ENCODE data around the gene SPAG5. TPM values are rescaled to one million over a fixed set of nuclear protein-coding genes. Genes with fewer than 3 reads are reported as not detected.

SPAG5 gene
- total RNA-seq, 1 donor from 2014 or later: 1.0 TPM

DNA sequence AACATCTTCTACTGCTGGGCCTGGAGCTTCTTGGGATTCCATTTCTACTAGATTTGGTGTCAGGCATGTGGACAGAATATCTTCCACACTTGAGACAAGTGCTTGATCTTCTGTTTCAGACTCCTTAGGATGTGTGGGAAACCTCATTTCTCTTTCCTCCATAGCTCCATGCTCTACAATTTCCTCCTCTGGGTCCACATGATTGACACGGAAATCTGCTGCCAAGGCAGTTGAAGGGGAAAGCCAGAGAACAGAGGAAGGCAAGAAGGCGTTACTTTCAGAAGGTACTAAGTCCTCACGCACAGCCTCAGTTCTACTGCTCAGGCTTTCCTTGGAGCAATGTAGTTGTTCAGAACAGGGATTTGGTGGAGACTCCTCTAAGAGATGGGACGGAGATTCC lies 6.6 kb downstream of the SPAG5 start:
- Histone ChIP-seq H3K4me1 (no peaks in the 10 kb centered on the region), H3K9me3 (replicated peaks) (no peaks in the 10 kb centered on the region), H3K27me3 (ENCODE audit: low read depth) (no peaks in the 10 kb centered on the region), H3K27ac (replicated peaks) (no peak overlapping the region), H3K4me3 (no peak overlapping the region), H3K36me3 (no peaks in the 10 kb centered on the region)
- DNase-seq: no peak
- TF ChIP-seq, protein P1, sequence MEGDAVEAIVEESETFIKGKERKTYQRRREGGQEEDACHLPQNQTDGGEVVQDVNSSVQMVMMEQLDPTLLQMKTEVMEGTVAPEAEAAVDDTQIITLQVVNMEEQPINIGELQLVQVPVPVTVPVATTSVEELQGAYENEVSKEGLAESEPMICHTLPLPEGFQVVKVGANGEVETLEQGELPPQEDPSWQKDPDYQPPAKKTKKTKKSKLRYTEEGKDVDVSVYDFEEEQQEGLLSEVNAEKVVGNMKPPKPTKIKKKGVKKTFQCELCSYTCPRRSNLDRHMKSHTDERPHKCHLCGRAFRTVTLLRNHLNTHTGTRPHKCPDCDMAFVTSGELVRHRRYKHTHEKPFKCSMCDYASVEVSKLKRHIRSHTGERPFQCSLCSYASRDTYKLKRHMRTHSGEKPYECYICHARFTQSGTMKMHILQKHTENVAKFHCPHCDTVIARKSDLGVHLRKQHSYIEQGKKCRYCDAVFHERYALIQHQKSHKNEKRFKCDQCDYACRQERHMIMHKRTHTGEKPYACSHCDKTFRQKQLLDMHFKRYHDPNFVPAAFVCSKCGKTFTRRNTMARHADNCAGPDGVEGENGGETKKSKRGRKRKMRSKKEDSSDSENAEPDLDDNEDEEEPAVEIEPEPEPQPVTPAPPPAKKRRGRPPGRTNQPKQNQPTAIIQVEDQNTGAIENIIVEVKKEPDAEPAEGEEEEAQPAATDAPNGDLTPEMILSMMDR (IDR thresholded peaks at IDR 0.05; ENCODE audit: borderline replicate concordance): no peak
- intact Hi-C loops (cut with micrococcal nuclease): no loop called here

DNA sequence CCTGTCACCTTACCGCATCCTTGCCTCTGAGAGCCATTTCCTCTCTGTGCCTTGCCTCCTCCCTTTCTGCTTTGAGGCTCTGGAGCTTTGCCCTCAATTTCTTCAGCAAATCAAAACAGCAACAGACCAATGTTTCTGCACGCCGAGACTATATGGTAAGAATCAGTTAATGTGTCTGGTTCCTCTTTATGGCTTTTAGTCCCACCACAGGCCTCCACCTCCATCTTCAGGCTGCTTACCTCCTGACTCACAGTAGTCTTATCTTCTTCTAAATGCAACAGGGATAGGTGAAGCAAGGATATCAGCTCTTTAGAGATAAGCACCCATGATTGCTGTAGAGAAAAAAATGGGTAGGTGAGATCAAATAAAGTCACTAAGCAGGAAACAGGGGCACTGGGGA lies 13.0 kb downstream of the SPAG5 start:
- no peak for DNase-seq
- H3K36me3 ChIP-seq: no peaks in the 10 kb centered on the region
- no peaks in the 10 kb centered on the region for H3K9me3 ChIP-seq (replicated peaks)
- H3K4me3 ChIP-seq: no peak overlapping the region
- no peak overlapping the region for H3K27ac ChIP-seq (replicated peaks)
- no peaks in the 10 kb centered on the region for H3K27me3 ChIP-seq (ENCODE audit: low read depth)
- TF ChIP-seq, protein P1 (IDR thresholded peaks at IDR 0.05; ENCODE audit: borderline replicate concordance): no peak
- no peaks in the 10 kb centered on the region for H3K4me1 ChIP-seq
- intact Hi-C loops (cut with micrococcal nuclease): no loop called here

DNA sequence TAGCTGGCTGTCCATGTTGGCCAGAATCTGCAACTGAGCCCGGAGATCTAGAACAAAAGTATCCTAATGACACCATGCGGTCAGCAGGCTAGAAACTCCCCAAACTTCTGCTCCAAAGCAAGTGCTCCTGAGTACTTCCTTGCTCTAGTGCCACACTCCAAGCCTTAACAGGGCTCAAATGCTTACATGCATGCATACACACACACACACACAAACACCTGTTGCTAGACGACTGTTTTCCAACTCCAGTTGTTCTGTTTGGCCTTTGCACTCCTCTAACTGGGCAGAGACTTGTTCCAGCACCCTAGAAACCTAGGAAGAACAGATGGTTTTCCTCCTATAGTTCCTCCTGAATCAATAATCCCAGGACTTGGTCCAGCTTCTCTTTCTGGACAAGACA lies 14.4 kb downstream of the SPAG5 start:
- H3K4me1 ChIP-seq: no peaks in the 10 kb centered on the region
- H3K36me3 ChIP-seq: no peaks in the 10 kb centered on the region
- intact Hi-C loops (cut with micrococcal nuclease): no loop called here
- no peak overlapping the region for H3K27ac ChIP-seq (replicated peaks)
- no peak for DNase-seq
- no peaks in the 10 kb centered on the region for H3K9me3 ChIP-seq (replicated peaks)
- H3K27me3 ChIP-seq (ENCODE audit: low read depth): no peaks in the 10 kb centered on the region
- TF ChIP-seq, protein P1 (IDR thresholded peaks at IDR 0.05; ENCODE audit: borderline replicate concordance): no peak
- H3K4me3 ChIP-seq: no peak overlapping the region

DNA sequence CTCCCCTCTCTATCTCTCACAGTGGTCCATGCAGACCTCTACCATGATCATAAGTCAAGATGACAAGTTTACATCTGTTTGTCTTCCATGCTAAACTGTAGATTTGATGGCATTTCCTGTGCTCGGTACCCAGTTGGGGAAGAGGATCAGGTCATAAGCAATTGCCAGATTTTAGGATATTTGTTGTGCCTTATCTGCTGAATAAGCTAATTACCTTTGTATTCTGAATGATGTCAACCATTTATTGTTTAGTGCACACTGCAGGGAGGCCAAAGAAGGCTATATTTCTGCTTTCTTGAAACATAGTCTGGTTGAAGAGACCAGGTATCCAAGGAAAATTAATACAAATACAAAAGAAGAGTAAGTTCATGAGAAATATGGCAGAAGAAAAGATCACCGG lies 16.3 kb downstream of the SPAG5 start:
- H3K27ac ChIP-seq (replicated peaks): no peak overlapping the region
- no peak overlapping the region for H3K4me3 ChIP-seq
- no peaks in the 10 kb centered on the region for H3K27me3 ChIP-seq (ENCODE audit: low read depth)
- DNase-seq: no peak
- TF ChIP-seq, protein P1 (IDR thresholded peaks at IDR 0.05; ENCODE audit: borderline replicate concordance): no peak
- H3K9me3 ChIP-seq (replicated peaks): no peaks in the 10 kb centered on the region
- H3K4me1 ChIP-seq: no peaks in the 10 kb centered on the region
- no peaks in the 10 kb centered on the region for H3K36me3 ChIP-seq
- intact Hi-C loops (cut with micrococcal nuclease): no loop called here

DNA sequence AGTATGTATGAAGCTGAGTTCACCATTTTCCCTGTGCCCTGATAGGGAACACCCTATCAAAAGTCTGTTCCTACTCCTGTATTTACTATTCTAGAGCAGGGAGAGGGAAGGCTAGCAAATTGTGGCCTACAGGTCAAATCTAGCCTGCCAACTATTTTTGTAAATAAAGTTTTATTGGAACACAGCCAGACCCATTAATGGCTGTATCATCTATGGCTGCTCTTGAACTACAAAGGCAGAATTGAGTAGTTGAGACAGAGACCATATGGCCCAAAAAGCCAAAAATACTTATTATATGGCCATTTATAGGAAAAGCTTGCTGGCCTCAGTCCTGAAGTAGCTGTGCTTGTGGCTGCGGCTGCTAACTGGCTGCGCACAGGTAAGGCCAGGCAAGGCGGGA lies 17.9 kb downstream of the SPAG5 start:
- DNase-seq: no peak
- TF ChIP-seq, protein P1 (IDR thresholded peaks at IDR 0.05; ENCODE audit: borderline replicate concordance): no peak
- H3K27ac ChIP-seq (replicated peaks): no peak overlapping the region
- no peaks in the 10 kb centered on the region for H3K27me3 ChIP-seq (ENCODE audit: low read depth)
- H3K4me3 ChIP-seq: no peak overlapping the region
- no peaks in the 10 kb centered on the region for H3K36me3 ChIP-seq
- peaks cover 11% of the 10 kb centered on the region for H3K4me1 ChIP-seq
- intact Hi-C loops (cut with micrococcal nuclease): no loop called here
- no peaks in the 10 kb centered on the region for H3K9me3 ChIP-seq (replicated peaks)

DNA sequence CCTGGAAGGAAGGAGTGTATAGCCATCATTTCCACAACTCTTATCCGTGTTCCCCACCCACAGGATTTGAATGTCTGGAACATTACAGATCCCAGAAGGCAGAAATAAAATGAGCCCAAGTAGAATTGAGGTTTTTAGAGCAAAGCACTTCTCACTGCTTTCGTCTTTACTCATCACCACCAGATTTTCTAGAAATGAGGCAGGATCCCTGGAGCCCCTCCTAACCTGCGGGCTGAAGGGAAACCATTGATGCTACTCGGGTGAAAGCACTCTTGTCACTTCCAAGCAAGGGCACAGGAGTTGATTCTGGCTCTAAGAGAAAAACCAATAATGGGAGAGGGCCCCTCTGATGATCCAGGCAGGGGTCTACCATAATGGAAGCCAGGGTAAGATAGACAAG lies 19.3 kb downstream of the SPAG5 start:
- no peak overlapping the region for H3K4me3 ChIP-seq
- TF ChIP-seq, protein P1 (IDR thresholded peaks at IDR 0.05; ENCODE audit: borderline replicate concordance): no peak
- intact Hi-C loops (cut with micrococcal nuclease): no loop called here
- no peaks in the 10 kb centered on the region for H3K9me3 ChIP-seq (replicated peaks)
- H3K27ac ChIP-seq (replicated peaks): no peak overlapping the region
- no peaks in the 10 kb centered on the region for H3K27me3 ChIP-seq (ENCODE audit: low read depth)
- peaks cover 22% of the 10 kb centered on the region for H3K4me1 ChIP-seq
- H3K36me3 ChIP-seq: peaks cover under 1% of the 10 kb centered on the region
- no peak for DNase-seq
